Measurements from ENCODE around the gene UBAC2.

DNA sequence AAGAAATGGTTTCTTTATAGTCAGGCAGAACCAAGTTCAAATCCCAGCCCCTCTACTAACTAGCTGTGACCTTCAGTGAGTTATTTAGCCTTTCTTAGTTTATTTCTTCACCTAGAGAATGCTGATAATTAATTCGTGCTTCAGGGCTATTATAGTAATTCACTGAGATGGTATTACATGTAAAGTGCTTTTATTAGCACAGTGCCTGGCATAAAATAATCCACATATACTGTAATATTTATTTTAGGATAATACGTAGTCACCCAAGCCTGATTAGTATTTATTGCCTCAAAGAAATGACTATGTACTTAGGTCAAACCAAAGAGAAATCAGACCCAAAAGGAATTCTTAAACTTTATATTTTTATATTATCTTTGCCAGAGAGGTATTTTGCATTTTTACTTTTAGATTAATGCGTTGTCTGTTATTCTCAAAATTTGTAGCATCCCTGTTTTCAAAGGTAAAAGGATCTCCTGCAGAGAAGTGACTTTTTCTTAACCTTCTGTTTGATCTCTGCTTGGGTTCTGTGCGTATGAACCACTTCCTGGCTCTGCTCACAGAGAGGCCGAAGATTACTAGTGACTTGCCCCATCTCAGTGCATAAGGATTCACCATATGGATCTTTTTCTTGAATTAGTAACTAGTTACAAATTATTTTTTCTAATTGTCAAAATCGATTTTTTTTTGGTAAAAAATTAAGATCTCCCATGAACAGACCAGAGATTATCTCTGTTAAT lies 19.7 kb downstream of the UBAC2 start:
- TF ChIP-seq, protein P1, sequence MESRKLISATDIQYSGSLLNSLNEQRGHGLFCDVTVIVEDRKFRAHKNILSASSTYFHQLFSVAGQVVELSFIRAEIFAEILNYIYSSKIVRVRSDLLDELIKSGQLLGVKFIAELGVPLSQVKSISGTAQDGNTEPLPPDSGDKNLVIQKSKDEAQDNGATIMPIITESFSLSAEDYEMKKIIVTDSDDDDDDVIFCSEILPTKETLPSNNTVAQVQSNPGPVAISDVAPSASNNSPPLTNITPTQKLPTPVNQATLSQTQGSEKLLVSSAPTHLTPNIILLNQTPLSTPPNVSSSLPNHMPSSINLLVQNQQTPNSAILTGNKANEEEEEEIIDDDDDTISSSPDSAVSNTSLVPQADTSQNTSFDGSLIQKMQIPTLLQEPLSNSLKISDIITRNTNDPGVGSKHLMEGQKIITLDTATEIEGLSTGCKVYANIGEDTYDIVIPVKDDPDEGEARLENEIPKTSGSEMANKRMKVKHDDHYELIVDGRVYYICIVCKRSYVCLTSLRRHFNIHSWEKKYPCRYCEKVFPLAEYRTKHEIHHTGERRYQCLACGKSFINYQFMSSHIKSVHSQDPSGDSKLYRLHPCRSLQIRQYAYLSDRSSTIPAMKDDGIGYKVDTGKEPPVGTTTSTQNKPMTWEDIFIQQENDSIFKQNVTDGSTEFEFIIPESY (IDR thresholded peaks at IDR 0.05) = no peak
- no peak for TF ChIP-seq RAD21 (IDR thresholded peaks at IDR 0.05)
- TF ChIP-seq, protein P2, sequence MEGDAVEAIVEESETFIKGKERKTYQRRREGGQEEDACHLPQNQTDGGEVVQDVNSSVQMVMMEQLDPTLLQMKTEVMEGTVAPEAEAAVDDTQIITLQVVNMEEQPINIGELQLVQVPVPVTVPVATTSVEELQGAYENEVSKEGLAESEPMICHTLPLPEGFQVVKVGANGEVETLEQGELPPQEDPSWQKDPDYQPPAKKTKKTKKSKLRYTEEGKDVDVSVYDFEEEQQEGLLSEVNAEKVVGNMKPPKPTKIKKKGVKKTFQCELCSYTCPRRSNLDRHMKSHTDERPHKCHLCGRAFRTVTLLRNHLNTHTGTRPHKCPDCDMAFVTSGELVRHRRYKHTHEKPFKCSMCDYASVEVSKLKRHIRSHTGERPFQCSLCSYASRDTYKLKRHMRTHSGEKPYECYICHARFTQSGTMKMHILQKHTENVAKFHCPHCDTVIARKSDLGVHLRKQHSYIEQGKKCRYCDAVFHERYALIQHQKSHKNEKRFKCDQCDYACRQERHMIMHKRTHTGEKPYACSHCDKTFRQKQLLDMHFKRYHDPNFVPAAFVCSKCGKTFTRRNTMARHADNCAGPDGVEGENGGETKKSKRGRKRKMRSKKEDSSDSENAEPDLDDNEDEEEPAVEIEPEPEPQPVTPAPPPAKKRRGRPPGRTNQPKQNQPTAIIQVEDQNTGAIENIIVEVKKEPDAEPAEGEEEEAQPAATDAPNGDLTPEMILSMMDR (IDR thresholded peaks at IDR 0.05; ENCODE audit: low read depth, low read length, missing input control) = no peak
- no peak for TF ChIP-seq FOXA1 (IDR thresholded peaks at IDR 0.05)
- TF ChIP-seq RXRA (IDR thresholded peaks at IDR 0.05) = no peak
- no peak for TF ChIP-seq JUND (IDR thresholded peaks at IDR 0.05)
- TF ChIP-seq GABPA (IDR thresholded peaks at IDR 0.05 in 1 of 2, conservative IDR thresholded peaks at IDR 0.05 in 1 of 2) = no peak
- TF ChIP-seq FOXA2 (IDR thresholded peaks at IDR 0.05) = no peak
